Gastrocnemius medialis (tissue), 4 donors: ENCODE results near the gene ATF6. TPM values are rescaled to one million over a fixed set of nuclear protein-coding genes. Genes with fewer than 3 reads are reported as not detected.
A peak's percentile ranks its signal among the peaks of the same experiment; 100 is the strongest.

ENCODE experiments used
- ATAC-seq, 2 donors: fragments of 150-250 bp; one replicate each; pipeline ENCODE4 v1.9.1; 2016
- DNase-seq, 2 donors: peaks; one replicate each; pipeline ENCODE4 v3.0.0-alpha.2; 2019
- H3K27ac ChIP-seq, 4 donors: fragments of 200-600 bp; sonication (generic); 1 replicate in 1 of 4; 2 replicates in 3 of 4; pipeline ENCODE4 v1.5.1; 2016 to 2018; ENCODE audit warnings: mild to moderate bottlenecking in 2 of 4, moderate library complexity in 1 of 4
- H3K27me3 ChIP-seq, 3 donors: fragments of 200-600 bp; sonication (generic) in 2 of 3; 1 replicate in 1 of 3; 2 replicates in 2 of 3; pipeline versions ENCODE4 v1.5.1 to v1.6.0; 2016 to 2019; ENCODE audit warnings: mild to moderate bottlenecking in 1 of 3, moderate library complexity in 1 of 3
- H3K36me3 ChIP-seq, 2 donors: fragments of 200-600 bp; sonication (generic) in 1 of 2; one replicate each; pipeline ENCODE4 v1.5.1; 2017 to 2018
- H3K4me1 ChIP-seq, 2 donors: fragments of 200-600 bp; sonication (generic) in 1 of 2; one replicate each; pipeline ENCODE4 v1.5.1; 2016 to 2017; ENCODE audit warnings: mild to moderate bottlenecking in 2 of 2
- H3K4me3 ChIP-seq, 4 donors: fragments of 200-600 bp; sonication (generic) in 3 of 4; 1 replicate in 1 of 4; 2 replicates in 3 of 4; pipeline ENCODE4 v1.5.1; 2016 to 2019; ENCODE audit warnings: mild to moderate bottlenecking in 2 of 4
- H3K9me3 ChIP-seq, 3 donors: fragments of 200-600 bp; sonication (generic) in 2 of 3; 1 replicate in 1 of 3; 2 replicates in 2 of 3; pipeline ENCODE4 v1.5.1; 2016 to 2019
- CTCF ChIP-seq, 5 experiments: fragments of 450-650 bp in 3 of 5; fragments of 200-600 bp in 2 of 5; sonication (generic) in 2 of 5; IDR thresholded peaks in 4 of 5; conservative IDR thresholded peaks in 1 of 5; 1 replicate in 4 of 5; 2 replicates in 1 of 5; pipeline ENCODE4 v1.5.1; 2016 to 2019; ENCODE audit warnings: antibody characterized with exemption in 5 of 5, mild to moderate bottlenecking in 3 of 5, moderate library complexity in 3 of 5
- POLR2A ChIP-seq, 2 donors: fragments of 450-650 bp; IDR thresholded peaks; one replicate each; pipeline ENCODE4 v1.6.1; 2017; ENCODE audit warnings: antibody characterized with exemption in 2 of 2, mild to moderate bottlenecking in 2 of 2, moderate library complexity in 2 of 2
- in situ Hi-C, 4 donors: fragments of 200-750 bp; cut with MboI; loops; one replicate each; pipeline versions ENCODE4 v1.15.0 to v1.8.0; 2017; ENCODE audit warnings: low sequenced_read_pairs in 4 of 4
- intact Hi-C: fragments of 100-400 bp; cut with DNase I; formaldehyde crosslinking; loops from one replicate; pipeline ENCODE4 v1.15.1; 2023; ENCODE audit warnings: low total_unique reads
- total RNA-seq, 4 donors: library from RNA; depleted of rRNA; stranded (reverse); fragments of >200 nt; gene quantifications; one replicate each; pipeline versions ENCODE4 v1.1.0 to v1.2.3, GENCODE V29; 2016

ATF6 gene
- total RNA-seq, 4 donors from 2014 or later = 15.3 to 20.1 (median 18.3) TPM

- Histone ChIP-seq H3K9me3 (no peaks in the 10 kb centered on the region), H3K27me3 (no peaks in the 10 kb centered on the region), H3K4me1 (peaks cover 8 to 17% of the 10 kb centered on the region in 2 donors), H3K27ac (no peak overlapping the region), H3K4me3 (no peak overlapping the region), H3K36me3 (peaks cover 0 to 11% of the 10 kb centered on the region in 2 donors)
- DNase-seq (no peak), ATAC-seq (no peak)
- in situ Hi-C loops = no loop called here
- TF ChIP-seq POLR2A (IDR thresholded peaks at IDR 0.05) (no peak), CTCF (IDR thresholded peaks at IDR 0.05 in 4 of 5, conservative IDR thresholded peaks at IDR 0.05 in 1 of 5) (no peak)
- intact Hi-C loops = no loop called here
These were observed 190.8 kb downstream of the ATF6 start for GRCh38 chr1:161956930-161957329.

- Histone ChIP-seq H3K27me3 (no peaks in the 10 kb centered on the region), H3K36me3 (peaks cover 0 to 11% of the 10 kb centered on the region in 2 donors), H3K9me3 (no peaks in the 10 kb centered on the region), H3K4me1 (peaks cover 8 to 17% of the 10 kb centered on the region in 2 donors), H3K27ac (no peak overlapping the region), H3K4me3 (no peak overlapping the region)
- no peak for DNase-seq
- TF ChIP-seq CTCF (IDR thresholded peaks at IDR 0.05 in 4 of 5, conservative IDR thresholded peaks at IDR 0.05 in 1 of 5) (no peak), POLR2A (IDR thresholded peaks at IDR 0.05) (no peak)
- ATAC-seq = no peak
- in situ Hi-C loops (no loop called here), intact Hi-C loops (no loop called here)
These were observed 192.3 kb downstream of the ATF6 start for GRCh38 chr1:161958425-161958824.

- H3K27ac ChIP-seq = peak overlapping the region; percentile 41 to 62 (median 48)
- no peak for TF ChIP-seq CTCF (IDR thresholded peaks at IDR 0.05 in 4 of 5, conservative IDR thresholded peaks at IDR 0.05 in 1 of 5)
- TF ChIP-seq POLR2A (IDR thresholded peaks at IDR 0.05) = no peak
- H3K4me3 ChIP-seq = peak overlapping the region in 3 of 4 donors; percentile 20 to 34 (median 24)
- H3K27me3 ChIP-seq = no peaks in the 10 kb centered on the region
- no peak for DNase-seq
- intact Hi-C loops = loop anchor here (5.0 kb wide), 1 partner anchor 40 kb away; no protein-coding TSS in a partner anchor
- H3K36me3 ChIP-seq = peaks cover 0 to 11% of the 10 kb centered on the region in 2 donors
- H3K9me3 ChIP-seq = no peaks in the 10 kb centered on the region
- peak; percentile 51 to 58 for ATAC-seq
- in situ Hi-C loops = no loop called here
- H3K4me1 ChIP-seq = peaks cover 3 to 5% of the 10 kb centered on the region in 2 donors
These were observed 196.2 kb downstream of the ATF6 start for GRCh38 chr1:161962091-161962887.

GRCh38 chr1:161966067-161966466, 199.9 kb downstream of the ATF6 start:
- in situ Hi-C loops = no loop called here
- Histone ChIP-seq H3K27ac (no peak overlapping the region), H3K36me3 (no peaks in the 10 kb centered on the region), H3K9me3 (no peaks in the 10 kb centered on the region), H3K4me1 (peaks cover 3 to 5% of the 10 kb centered on the region in 2 donors), H3K4me3 (no peak overlapping the region), H3K27me3 (no peaks in the 10 kb centered on the region)
- no peak for DNase-seq
- no peak for ATAC-seq
- intact Hi-C loops = no loop called here
- TF ChIP-seq CTCF (IDR thresholded peaks at IDR 0.05 in 4 of 5, conservative IDR thresholded peaks at IDR 0.05 in 1 of 5) (no peak), POLR2A (IDR thresholded peaks at IDR 0.05) (no peak)
